NCI-H524 (cell line): ENCODE measurements around the gene TMTC1.
"Not testable (repeated sequence)": the region's sequence is repeated elsewhere in the genome, so short reads cannot be mapped to it uniquely, and the experiment has no call there.

ENCODE experiments used
- DNase-seq, 2 experiments: peaks; one replicate each; lab custom pipeline; 2025; lab: John Stamatoyannopoulos, UW

Gene TMTC1

DNA sequence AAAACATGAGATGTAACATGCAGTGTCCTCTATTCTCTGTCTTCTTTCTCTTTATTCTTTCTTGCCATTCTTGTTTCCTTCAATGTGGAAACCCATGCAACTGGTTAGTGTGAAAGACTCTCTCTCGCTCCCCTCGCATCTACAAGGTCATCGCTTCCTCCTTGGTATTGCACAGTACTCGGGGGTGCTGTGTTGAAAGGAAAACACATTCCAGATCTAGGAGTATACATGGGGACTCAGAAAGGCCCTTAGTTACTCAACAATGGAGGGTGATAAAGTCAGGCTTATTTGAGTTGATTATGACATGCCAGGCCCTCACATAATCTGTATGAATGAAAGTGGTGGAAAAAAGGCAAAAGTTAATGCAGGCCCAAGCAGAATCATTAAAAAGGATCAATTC, 210.8 kb downstream of the TMTC1 start:
- no peak for DNase-seq

GRCh38 chr12:29572464-29572863, 211.3 kb downstream of the TMTC1 start:
- no peak for DNase-seq

- DNase-seq, result no peak
Measured at GRCh38 chr12:29569132-29569757, 214.5 kb downstream of the TMTC1 start.

GRCh38 chr12:29566441-29566840, 217.3 kb downstream of the TMTC1 start:
- DNase-seq, result no peak

- DNase-seq, result no peak
Measured at GRCh38 chr12:29565727-29566126, 218.0 kb downstream of the TMTC1 start.

DNA sequence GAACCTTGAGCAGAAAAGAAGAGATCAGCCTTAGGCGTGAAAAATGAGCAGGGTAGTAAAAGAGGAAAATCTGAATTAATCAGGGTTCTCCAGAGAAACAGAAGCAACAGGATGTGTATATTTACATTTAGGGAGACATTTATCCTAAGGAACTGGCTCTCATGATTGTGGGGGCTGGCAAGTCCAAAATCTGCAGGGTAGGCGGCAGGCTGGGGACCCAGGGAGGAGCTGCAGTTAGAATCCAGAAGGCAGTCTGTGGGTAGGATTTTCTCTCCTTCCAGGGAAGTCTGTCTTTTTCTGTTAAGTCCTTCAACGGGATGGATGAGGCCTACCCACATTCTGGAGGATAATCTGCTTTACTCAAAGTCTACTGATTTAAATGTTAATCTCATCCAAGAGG, 218.8 kb downstream of the TMTC1 start:
- no peak for DNase-seq

GRCh38 chr12:29563636-29564035, 220.1 kb downstream of the TMTC1 start:
- no peak for DNase-seq

- DNase-seq, result no peak
Measured at GRCh38 chr12:29563071-29563470, 220.7 kb downstream of the TMTC1 start.

- DNase-seq, result no peak
Measured at GRCh38 chr12:29562110-29562804, 221.5 kb downstream of the TMTC1 start.

- no peak for DNase-seq
Measured at GRCh38 chr12:29561664-29562071, 222.1 kb downstream of the TMTC1 start.

GRCh38 chr12:29559198-29559597, 224.5 kb downstream of the TMTC1 start:
- no peak for DNase-seq

GRCh38 chr12:29556363-29556762, 227.4 kb downstream of the TMTC1 start:
- DNase-seq, result no peak

- not testable (repeated sequence) for DNase-seq
Measured at GRCh38 chr12:29555451-29555850, 228.3 kb downstream of the TMTC1 start.

- DNase-seq, result no peak
Measured at GRCh38 chr12:29552994-29553748, 230.6 kb downstream of the TMTC1 start.

DNA sequence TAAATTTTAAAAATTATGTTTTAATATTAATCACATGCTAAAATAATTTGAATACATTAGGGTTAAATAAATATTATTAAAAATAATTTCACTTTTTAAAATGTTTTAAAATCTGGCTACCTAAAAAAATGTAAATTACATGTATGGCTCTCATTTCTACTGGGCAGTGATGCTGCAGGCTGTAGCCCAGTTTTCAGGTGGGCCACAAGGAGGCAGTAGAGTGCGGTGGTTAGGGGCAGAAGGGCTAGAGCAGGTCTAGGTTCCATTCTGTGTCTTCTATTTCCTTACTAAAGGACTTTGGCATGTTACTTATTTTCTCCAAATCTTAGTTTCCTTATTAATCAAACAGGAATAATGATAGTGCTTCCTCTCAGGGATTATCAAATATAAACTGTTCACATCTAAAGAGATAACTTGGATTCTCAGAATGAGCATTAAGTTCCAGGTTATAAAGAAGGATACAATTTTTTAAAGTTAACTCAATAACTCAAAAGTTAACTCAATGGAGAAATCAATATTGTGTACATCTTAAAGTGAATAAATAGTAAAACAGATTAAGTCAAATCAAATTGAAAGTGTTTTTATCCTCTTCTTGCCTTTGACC, 231.3 kb downstream of the TMTC1 start:
- peak; percentile 11 to 46 for DNase-seq

GRCh38 chr12:29551812-29552211, 231.9 kb downstream of the TMTC1 start:
- no peak for DNase-seq

DNA sequence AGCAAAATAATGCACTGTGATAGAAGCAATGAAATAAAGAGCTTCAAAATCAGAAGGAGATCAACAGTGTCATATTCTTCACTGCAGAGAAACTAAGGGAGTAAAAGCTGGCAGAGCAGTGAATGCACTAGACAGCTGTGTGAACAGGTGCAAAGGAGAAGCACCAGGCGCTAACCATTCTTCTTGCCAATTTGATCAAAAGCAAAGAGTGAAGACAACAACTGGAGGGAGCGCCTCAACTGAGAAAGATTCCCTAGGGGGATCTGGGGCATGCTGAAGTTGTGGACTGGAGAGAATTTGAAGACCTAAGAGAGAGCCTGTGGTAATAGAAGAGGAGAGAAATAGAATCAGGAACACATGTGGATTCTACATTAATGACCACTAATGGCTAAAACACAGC, 235.9 kb downstream of the TMTC1 start:
- DNase-seq, result peak in 1 of 2 experiments; percentile 24

- DNase-seq, result no peak
Measured at GRCh38 chr12:29547151-29547632, 236.6 kb downstream of the TMTC1 start.

- no peak for DNase-seq
Measured at GRCh38 chr12:29546000-29546399, 237.7 kb downstream of the TMTC1 start.

- no peak for DNase-seq
Measured at GRCh38 chr12:29545102-29545467, 238.7 kb downstream of the TMTC1 start.

GRCh38 chr12:29544428-29545101, 239.2 kb downstream of the TMTC1 start:
- DNase-seq, result no peak

DNA sequence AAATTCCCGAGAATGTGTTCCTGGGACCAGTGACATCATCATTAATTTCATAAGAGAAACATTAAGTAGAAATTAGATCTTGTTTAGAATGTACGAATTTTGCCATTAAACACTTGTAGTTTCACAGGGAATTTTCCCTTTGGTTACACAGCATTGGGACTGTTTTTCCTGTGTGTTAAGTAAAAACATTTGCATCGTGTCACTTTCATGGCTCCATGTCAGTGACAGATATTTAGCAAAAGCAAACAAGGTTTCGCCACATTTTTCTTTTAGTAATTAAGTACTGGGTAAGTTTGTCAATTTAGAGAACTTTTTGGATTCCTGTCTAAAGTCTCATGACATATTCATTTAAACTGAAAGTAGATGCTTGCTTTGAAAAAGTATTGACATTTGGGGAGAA, 240.7 kb downstream of the TMTC1 start:
- no peak for DNase-seq
